Skin epidermis (tissue), 12 donors: ENCODE measurements around the gene PDE4D.

Experiments used
- H3K27ac ChIP-seq, 21 experiments: fragments of 200-600 bp; sonication (generic) in 11 of 21; one replicate each; pipeline ENCODE4 v1.5.0; 2020; ENCODE audit warnings: mild to moderate bottlenecking in 3 of 21, inconsistent platforms in 2 of 21, moderate library complexity in 2 of 21
- H3K4me3 ChIP-seq, 7 experiments: fragments of 200-600 bp; sonication (generic) in 2 of 7; one replicate each; pipeline ENCODE4 v1.5.0; 2020; ENCODE audit warnings: inconsistent platforms in 2 of 7, mild to moderate bottlenecking in 2 of 7, moderate library complexity in 1 of 7

The PDE4D gene

GRCh38 chr5:59103303-59103702, 790.2 kb downstream of the PDE4D start:
- Histone ChIP-seq H3K27ac (no peak overlapping the region), H3K4me3 (no peak overlapping the region)

- no peak overlapping the region for H3K27ac ChIP-seq
- H3K4me3 ChIP-seq: no peak overlapping the region
Observed at GRCh38 chr5:59102437-59102836, 791.1 kb downstream of the PDE4D start.

GRCh38 chr5:59100875-59101274, 792.7 kb downstream of the PDE4D start:
- Histone ChIP-seq H3K27ac (no peak overlapping the region), H3K4me3 (no peak overlapping the region)

- Histone ChIP-seq H3K4me3 (no peak overlapping the region), H3K27ac (no peak overlapping the region)
Observed at GRCh38 chr5:59099995-59100345, 793.6 kb downstream of the PDE4D start.

DNA sequence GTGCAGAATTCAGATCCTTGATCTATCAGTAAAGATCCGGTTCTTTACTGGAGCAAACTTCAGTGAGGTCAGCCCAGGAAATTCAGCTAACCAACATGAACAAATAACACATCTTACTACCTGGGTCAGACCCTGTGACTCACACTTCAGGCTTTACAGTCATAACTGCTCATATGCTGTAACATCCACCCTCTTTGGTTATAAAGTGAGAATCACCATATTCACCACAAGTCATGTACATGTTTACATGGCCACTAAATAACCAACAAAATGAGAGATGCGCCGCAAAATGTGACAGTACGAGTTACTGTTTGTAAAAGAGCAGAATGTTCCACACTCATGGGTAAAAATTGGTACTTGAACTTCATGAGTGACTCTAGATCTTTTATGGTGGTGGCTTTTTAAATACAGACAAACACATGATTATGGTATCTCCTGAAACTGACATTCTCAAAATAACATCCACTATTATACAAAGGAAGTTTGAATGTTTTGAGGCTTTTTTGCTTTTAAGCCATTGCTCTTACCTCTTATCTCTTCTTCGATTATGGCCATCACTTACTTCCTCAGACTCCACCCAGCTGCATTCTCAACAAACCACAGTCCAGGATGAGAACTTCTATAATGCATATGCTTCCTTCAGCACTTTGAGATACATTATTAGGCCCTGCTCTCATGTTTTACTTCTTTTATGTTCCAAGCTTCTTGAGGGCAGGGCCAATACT, 794.1 kb downstream of the PDE4D start:
- Histone ChIP-seq H3K27ac (no peak overlapping the region), H3K4me3 (no peak overlapping the region)

- Histone ChIP-seq H3K4me3 (no peak overlapping the region), H3K27ac (no peak overlapping the region)
Observed at GRCh38 chr5:59098743-59099142, 794.8 kb downstream of the PDE4D start.

DNA sequence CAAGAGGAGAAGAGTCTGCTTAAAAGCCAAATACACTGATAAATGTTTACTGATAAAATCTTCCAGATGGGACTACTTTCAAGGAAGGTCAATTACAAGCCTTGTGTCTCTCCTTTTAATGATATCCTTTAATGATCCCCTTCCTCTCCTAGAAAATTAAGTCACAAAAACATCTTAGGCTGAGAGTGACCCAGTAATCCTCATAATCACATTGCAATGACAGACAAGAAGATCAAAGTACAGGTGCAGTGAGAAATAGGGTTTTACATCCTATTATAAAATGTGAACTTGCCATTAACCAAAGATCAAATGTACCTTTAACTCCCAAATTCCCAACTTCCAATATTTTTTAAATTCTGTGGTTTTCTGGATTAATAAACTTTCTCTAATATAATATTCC, 795.8 kb downstream of the PDE4D start:
- no peak overlapping the region for H3K27ac ChIP-seq
- H3K4me3 ChIP-seq: no peak overlapping the region

DNA sequence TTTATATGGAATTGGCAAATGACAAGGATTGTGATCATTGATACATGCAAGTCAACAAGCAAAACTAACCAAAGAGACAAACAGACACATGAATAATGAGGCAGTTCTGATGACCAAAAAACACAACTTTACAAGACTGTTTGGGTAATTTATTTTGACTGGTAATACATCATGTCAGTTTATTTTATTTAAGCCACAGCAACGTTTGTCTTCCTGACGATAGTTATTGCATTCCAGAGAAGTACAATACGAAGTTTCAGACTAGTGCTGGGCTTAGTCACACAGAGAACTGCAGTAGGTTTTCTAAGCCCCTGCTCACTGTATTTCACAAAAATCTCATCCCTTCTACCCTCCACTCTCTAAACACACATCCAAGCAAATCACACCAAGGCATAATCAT, 796.4 kb downstream of the PDE4D start:
- Histone ChIP-seq H3K4me3 (no peak overlapping the region), H3K27ac (no peak overlapping the region)

- Histone ChIP-seq H3K27ac (no peak overlapping the region), H3K4me3 (no peak overlapping the region)
Observed at GRCh38 chr5:59095480-59095879, 798.0 kb downstream of the PDE4D start.

- Histone ChIP-seq H3K27ac (no peak overlapping the region), H3K4me3 (no peak overlapping the region)
Observed at GRCh38 chr5:59094864-59095263, 798.7 kb downstream of the PDE4D start.

DNA sequence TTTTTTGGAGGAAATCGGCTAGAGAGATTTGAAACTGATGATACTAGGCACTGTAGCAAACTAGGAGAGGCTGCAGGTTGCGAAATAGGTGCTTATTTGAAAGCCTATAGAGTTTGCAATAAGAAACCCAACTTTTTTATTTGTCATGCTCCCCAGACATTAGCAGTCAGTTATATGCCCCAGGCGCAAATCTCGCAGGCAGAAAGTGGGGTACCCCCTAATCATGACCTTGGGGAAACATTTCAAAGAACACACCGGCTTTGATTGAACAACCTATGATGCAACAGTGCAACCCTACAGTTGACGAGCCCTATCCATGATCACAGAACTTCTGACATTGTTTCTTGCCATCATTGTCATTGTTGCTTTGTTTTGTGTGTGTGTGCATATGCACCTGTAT, 800.2 kb downstream of the PDE4D start:
- H3K27ac ChIP-seq: no peak overlapping the region
- H3K4me3 ChIP-seq: peak overlapping the region in 2 of 7 experiments; percentile 20 to 31

- Histone ChIP-seq H3K4me3 (peak overlapping the region in 2 of 7 experiments; percentile 20 to 31), H3K27ac (no peak overlapping the region)
Observed at GRCh38 chr5:59092758-59093157, 800.8 kb downstream of the PDE4D start.

GRCh38 chr5:59091965-59092364, 801.6 kb downstream of the PDE4D start:
- no peak overlapping the region for H3K4me3 ChIP-seq

DNA sequence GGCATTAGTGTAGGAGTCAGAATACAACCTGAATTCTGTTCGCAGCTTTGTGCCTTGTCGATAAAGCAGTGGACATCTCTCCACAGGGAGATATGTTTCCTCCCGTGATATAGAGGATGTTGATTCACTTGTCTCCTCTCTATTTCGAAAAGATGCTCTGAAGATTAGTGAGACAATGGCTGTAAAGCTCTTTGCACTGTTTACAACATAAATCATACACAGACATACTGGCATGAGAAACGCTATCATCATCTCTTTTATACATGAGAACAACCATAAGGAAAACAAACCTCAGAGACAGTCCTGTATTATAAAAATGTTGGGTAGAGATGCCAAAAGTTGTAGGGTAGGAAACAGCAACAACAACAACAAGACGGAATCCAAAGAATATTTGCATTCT, 803.2 kb downstream of the PDE4D start:
- Histone ChIP-seq H3K27ac (no peak overlapping the region), H3K4me3 (no peak overlapping the region)

More at GRCh38 chr5:59091965-59092364, 801.6 kb downstream of the PDE4D start:
- no peak overlapping the region for H3K27ac ChIP-seq

- no peak overlapping the region for H3K4me3 ChIP-seq
Observed at GRCh38 chr5:59089767-59090166, 803.8 kb downstream of the PDE4D start.

GRCh38 chr5:59088546-59088945, 805.0 kb downstream of the PDE4D start:
- no peak overlapping the region for H3K27ac ChIP-seq

More at GRCh38 chr5:59089767-59090166, 803.8 kb downstream of the PDE4D start:
- H3K27ac ChIP-seq: no peak overlapping the region

GRCh38 chr5:59086024-59086423, 807.5 kb downstream of the PDE4D start:
- no peak overlapping the region for H3K27ac ChIP-seq

More at GRCh38 chr5:59088546-59088945, 805.0 kb downstream of the PDE4D start:
- no peak overlapping the region for H3K4me3 ChIP-seq

GRCh38 chr5:59081693-59082092, 811.8 kb downstream of the PDE4D start:
- no peak overlapping the region for H3K4me3 ChIP-seq
- no peak overlapping the region for H3K27ac ChIP-seq

More at GRCh38 chr5:59086024-59086423, 807.5 kb downstream of the PDE4D start:
- no peak overlapping the region for H3K4me3 ChIP-seq

DNA sequence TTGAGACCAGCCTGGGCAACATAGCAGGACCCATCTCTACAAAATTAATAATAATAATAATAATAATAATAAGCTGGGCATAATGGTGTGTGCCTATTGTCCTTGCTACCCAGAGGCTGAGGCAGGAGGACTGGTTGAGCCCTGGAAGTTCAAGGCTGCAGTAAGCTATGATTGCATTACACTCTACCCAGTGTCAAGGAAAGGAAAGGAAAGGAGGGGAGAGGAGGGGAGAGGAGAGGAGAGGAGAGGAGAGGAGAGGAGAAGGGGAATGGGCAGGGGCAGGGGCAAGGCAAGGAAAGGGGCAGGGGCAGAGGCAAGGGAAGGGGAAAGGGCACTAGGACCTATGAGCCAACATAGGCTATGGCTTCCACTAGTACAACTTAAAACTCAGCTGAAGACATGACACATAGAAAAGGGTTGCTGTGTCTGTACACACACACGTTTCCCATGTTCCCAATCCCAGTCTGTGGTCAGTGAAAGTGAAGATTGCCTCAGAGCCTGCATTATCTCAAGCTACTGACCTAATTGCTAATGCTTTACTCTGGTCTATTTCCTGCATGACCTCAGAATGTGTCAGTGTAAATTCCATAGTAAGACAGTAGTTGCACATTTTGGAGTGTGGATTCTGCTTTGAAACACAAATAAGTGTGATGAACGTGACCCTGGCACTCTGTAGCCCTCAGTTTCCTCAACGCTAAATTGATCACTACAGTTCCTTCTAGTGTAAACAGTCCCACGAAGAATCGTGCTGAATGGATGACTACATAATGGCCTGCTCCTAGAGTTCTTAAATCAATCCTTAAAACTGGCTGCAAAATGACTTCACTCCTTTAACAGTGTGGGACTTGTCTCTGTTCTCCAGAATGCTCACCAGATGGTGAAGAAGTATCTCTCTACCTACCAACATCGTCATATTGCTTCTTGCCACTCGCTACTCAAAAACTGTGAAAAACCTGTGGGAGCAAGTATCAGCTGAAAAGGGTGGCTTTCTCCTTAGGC, 813.6 kb downstream of the PDE4D start:
- H3K27ac ChIP-seq: no peak overlapping the region
- H3K4me3 ChIP-seq: no peak overlapping the region

- Histone ChIP-seq H3K27ac (no peak overlapping the region), H3K4me3 (no peak overlapping the region)
Observed at GRCh38 chr5:59071755-59072549, 821.6 kb downstream of the PDE4D start.
